Stimulated activated CD4-positive, alpha-beta T cell treated with anti-CD3 and anti-CD28 coated beads, Interleukin-1b, Interleukin-23, amount 100 ng/mL, for 1 hour (primary cell): ENCODE data around the gene SLC7A9.
"Not testable (repeated sequence)": the region's sequence is repeated elsewhere in the genome, so short reads cannot be mapped to it uniquely, and the experiment has no call there.

Source experiments
- DNase-seq, 2 donors: peaks; one replicate each; pipeline ENCODE4 v3.0.0-alpha.2; 2020; ENCODE audit warnings: low read depth in 2 of 2

The SLC7A9 gene

DNA sequence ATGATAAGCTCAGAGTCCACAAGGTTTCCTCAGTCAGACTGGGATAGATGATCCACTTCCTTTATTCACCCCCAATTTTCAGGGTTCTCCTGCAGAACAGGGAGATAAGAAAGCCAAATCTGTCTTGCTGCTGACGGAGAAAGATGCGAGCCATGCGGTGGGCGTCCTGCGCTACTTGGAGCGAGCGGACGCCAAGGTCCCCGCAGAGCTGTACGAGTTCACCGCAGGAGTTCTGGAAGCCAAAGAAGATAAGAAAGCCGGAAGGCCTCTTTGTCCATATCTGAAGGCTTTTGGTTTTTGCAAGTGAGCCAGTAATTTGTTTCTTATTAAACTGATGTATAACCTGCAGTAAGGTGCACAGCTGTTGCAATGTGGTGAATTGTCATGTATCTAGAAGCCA is 66.7 kb downstream of the SLC7A9 start:
- no peak for DNase-seq

GRCh38 chr19:32800754-32801153 is 68.8 kb downstream of the SLC7A9 start:
- DNase-seq, result no peak

GRCh38 chr19:32800191-32800590 is 69.4 kb downstream of the SLC7A9 start:
- DNase-seq, result no peak

- DNase-seq, result no peak
These were observed 71.4 kb downstream of the SLC7A9 start for GRCh38 chr19:32798201-32798600.

DNA sequence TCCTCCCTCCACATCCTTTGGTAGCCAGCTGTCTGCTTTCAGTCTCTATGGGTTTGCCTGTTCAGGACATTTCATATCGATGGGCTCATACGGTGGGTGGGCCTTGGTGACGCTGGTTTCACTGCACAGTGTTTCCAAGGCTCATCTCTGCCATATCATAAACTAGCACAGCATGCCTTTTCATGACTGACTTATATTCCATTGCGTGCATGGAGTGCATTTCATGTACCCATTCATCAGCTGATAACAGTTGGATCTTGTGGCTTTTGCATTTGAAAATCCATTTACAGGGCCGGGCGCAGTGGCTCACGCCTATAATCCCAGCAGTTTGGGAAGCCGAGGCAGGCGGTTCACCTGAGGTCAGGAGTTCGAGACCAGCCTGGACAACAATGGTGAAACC is 80.1 kb downstream of the SLC7A9 start:
- no peak for DNase-seq

DNA sequence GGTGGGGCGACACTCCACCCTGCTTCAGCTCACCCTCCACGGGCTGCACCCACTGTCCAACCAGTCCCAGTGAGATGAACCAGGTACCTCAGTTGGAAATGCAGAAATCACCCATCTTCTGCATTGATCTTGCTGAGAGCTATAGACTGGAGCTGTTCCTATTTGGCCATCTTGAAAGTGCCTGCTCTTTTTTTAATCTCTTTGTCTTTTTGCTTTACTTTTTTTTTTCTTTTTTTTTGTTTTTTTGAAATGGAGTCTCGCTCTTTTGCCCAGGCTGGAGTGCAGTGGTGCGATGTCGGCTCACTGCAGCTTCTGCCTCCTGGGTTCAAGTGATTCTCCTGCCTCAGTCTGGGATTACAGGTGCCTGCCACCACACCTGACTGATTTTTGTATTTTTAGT is 81.7 kb downstream of the SLC7A9 start:
- DNase-seq, result not testable (repeated sequence)

DNA sequence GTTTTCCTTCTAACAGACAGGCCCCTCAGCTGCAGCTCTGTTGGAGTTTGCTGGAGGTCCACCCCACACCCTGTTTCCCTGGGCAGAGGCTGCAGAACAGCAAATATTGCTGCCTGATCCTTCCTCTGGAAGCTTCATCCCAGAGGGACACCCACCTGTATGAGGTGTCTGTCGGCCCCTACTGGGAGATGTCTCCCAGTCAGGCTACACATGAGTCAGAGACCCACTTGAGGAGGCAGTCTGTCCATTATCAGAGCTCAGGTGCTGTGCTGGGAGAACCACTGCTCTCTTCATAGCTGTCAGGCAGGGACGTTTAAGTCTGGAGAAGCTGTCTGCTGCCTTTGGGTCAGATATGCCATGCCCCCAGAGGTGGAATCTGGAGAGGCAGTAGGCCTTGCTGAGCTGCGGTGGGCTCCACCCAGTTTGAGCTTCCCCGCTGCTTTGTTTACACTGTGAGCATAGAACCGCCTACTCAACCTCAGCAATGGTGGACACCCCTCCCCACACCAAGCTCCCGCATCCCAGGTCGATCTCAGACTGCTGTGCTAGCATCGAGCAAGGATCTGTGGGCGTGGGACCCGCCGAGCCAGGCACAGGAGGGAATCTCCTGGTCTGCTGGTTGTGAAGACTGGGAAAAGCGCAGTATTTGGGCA is 82.3 kb downstream of the SLC7A9 start:
- DNase-seq, result not testable (repeated sequence)

DNA sequence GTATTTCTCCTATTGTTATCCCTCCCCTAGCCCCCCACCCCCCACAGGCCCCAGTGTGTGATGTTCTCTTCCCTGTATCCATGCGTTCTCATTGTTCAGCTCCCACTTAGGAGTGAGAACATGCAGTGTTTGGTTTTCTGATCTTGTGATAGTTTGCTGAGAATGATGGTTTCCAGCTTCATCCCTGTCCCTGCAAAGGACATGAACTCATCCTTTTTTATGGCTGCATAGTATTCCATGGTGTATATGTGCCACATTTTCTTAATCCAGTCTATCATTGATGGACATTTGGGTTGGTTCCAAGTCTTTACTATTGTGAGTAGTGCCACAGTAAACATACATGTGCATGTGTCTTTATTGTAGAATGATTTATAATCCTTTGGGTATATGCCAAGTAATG is 87.5 kb downstream of the SLC7A9 start:
- DNase-seq, result not testable (repeated sequence)

DNA sequence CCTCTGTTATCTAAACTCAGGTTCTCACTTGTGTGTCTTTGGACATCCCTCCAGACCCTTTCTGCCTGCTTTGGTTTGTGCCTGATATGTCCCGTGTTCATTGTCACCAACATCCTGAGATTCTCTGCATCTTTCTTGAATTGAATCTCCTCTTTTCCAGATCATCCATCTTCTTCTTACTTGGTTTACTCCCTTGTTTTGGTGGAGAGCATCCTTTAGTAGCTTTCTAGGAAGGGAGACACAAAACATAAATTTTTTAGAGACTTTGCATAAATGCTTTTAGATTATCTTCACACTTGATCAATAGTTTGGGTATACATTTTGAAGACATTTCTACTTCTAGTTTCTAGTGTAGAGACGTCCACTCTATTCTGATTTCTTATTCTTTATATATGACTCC is 88.3 kb downstream of the SLC7A9 start:
- DNase-seq, result no peak
